Measurements from ENCODE around the gene FAM168A.

DNA sequence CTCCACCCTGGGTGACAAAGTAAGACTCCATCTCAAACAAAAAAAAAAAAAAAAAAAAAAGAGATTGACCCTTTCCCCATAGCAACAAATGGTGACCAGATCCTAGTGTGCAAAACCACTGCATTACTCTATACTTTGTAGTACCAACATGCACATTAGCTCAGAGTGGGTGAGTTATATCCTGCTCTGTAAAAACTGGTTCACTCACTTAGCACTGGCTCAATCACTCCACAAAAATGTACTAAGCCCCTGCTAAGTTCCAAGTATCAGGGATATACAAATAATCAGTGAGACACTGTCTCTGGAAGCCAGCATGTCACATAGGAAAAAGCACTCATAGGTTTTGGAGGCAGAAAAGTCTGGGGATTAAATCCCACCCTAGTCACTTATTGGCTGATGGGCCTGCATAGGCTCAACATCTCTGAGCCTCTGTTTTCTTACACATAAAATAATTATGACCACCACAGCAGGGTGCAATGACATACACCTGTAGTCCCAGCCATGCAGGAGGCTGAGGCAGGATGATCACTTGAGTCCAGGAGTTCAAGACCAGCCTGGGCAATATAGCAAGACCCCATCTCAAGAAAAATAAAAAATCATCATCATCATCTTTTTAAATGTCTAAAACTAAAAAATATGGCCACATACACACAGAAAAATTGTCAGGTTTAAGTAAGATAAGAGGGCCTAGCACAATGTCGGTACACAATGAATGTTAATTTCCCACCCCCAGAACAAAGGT lies 11.9 kb downstream of the FAM168A start:
- TF ChIP-seq, protein P1, sequence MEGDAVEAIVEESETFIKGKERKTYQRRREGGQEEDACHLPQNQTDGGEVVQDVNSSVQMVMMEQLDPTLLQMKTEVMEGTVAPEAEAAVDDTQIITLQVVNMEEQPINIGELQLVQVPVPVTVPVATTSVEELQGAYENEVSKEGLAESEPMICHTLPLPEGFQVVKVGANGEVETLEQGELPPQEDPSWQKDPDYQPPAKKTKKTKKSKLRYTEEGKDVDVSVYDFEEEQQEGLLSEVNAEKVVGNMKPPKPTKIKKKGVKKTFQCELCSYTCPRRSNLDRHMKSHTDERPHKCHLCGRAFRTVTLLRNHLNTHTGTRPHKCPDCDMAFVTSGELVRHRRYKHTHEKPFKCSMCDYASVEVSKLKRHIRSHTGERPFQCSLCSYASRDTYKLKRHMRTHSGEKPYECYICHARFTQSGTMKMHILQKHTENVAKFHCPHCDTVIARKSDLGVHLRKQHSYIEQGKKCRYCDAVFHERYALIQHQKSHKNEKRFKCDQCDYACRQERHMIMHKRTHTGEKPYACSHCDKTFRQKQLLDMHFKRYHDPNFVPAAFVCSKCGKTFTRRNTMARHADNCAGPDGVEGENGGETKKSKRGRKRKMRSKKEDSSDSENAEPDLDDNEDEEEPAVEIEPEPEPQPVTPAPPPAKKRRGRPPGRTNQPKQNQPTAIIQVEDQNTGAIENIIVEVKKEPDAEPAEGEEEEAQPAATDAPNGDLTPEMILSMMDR (IDR thresholded peaks at IDR 0.05; ENCODE audit: insufficient read depth, low read length, poor library complexity, severe bottlenecking): no peak
- no peak for TF ChIP-seq EZH2phosphoT487 (conservative IDR thresholded peaks at IDR 0.05; ENCODE audit: low read length)
